HG03175 (cell line): ENCODE measurements around the gene GPHN.

Source experiments
- ATAC-seq: cut with Tn5 transposase; IDR thresholded peaks from one replicate; pipeline ENCODE4 v1.9.1; 2021; ENCODE audit warnings: mild to moderate bottlenecking, moderate library complexity; ENCODE audit not compliant: unreplicated experiment

The GPHN gene

DNA sequence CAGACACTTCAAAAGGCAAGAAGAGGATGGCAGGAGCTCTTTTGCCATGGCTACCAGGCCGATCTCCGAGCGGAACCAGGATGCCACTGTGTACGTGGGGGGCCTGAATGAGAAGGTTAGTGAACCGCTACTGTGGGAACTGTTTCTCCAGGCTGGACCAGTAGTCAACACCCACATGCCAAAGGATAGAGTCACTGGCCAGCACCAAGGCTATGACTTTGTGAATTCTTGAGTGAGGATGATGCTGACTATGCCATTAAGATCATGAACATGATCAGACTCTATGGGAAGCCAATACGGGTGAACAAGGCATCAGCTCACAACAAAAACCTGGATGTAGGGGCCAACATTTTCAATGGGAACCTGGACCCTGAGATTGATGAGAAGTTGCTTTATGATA lies 691.1 kb downstream of the GPHN start:
- no peak for ATAC-seq

DNA sequence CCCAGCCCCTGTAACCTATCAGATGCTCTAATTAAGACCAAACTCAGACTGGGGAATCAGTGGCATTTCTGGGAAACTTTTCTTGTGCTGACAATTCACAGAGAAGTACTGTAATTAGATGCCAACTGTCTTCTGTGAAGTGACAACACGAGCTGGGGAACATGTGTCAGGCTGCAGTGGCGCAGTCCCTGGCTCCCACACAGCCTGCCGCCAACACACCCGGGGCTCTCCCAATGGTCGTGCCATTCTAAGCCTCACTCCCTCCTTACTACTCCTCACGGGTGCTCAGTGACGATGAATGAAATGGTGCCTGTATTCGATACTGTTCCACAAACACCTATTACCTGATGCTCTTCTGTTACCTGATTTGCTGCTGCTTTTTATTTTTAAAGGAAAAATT lies 699.9 kb downstream of the GPHN start:
- no peak for ATAC-seq

DNA sequence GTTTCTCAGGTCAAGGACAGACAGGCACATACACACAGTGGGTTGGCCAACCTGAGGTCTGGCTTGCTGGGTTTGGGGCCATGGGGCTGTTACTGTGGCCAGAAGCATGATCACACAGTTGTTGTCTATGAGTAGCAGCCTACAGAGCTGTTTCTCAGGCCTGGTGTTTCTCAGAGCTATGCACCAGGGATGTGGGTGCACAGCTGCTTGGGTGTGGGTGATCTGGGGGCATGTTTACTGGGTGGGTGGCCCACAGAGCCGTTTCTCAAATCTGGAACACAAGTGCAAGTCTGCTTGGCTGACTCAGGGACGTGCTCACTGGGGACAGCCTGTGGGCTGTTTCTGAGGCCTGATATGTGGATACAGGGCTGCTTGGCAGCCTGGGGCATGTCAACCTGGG lies 710.2 kb downstream of the GPHN start:
- no peak for ATAC-seq

DNA sequence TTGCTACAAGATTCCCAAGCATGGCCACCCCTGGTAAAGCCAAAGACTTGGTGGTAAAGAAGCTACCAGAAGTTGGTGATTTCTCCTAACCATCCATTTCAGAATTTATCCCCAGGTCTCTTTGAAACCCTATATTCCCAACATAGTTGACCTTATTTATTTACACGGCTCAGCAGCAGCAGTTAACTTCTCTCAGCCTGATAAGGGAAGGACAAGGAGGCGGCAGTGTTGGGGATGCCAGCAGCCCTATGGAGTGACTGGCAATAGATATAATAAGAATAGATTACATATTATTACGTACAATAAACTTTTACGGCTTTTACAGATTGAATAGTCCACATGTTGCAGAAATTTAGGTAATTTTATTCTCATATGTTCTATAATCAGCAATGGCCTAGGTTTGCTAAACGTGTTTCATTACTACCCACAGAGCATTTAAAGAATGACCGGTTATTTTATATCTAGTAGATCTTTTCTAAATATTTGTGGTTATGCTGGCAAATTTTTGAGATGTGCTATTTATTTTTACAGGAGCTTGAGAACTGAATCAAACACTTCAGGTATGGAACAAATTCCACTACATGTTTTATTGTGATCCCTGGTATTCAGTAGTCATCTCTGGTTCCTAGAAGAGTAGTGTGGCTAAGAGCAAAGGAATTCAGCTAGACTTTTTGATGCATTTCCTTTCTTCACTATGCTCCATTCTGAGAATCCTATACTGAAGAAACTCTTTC lies 713.5 kb downstream of the GPHN start:
- ATAC-seq, result no peak

DNA sequence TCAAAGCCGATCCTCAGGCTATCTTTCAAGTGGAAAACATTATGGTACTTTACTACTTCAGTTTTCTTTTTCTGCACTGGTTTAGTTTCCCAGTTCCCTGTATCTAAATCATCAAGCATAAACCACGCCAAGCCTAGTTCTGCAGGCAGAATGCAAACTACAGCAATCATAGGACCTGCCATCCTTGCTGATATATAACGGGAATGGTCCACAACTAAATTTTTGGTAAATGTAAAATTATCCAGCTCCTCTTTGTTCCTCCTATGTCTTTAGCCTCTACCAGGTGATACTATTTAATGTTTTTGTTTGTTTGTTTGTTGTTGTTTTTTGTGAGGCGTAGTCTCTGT lies 714.0 kb downstream of the GPHN start:
- no peak for ATAC-seq

DNA sequence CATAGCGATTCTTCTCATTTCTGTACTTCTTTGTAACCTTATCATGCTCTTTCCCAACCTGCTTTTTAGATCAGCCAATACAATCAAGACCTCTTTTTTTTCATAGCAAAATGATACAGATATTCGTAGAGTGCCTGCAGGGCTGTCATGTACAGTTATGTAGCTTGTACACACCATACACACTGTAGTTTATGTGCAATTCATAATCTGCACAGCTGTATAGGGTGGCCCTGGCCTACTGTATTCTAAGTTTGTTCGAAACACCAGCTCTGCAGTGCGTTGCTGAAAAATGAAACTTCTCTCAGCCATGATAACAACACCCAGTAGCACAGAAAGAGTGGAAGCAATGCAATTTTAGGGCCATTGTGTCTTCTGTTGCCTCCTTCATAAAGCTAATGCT lies 717.6 kb downstream of the GPHN start:
- ATAC-seq, result no peak

DNA sequence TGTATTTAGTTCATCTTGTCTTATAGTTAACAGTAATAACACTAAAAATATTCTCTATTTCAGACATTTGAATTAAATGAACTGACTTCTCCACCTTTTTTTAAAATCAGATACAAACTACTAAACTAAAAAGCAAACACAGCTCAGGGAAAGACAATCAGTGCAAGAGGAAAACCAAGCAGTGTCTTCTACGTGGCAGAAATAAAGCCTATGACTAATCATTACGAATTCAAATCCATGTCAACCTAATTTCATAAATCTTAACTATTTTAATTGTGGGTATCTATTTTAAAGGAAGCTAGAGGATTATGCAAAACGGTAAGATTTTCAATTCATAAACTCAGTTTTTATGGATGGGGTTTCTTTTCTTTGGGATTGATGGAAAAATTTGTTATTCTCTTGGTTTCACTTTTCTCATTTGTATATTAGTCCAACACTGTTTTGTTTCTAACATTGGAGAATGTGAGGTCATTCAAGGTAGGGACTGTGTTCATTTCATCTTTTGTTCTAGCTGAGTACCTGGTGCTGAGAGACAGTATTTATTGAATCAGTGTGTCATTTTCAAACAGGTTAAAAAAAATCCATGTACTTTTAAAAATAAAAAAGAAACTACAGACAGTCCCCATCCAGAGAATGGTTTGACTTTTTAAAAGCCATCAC lies 720.5 kb downstream of the GPHN start:
- no peak for ATAC-seq
